HL-60 (cell line): ENCODE measurements around the gene KLF15.

Experiments
- DNase-seq, 2 experiments: peaks; one replicate each; pipeline ENCODE4 v3.0.0-alpha.2; 2010 to 2020; ENCODE audit warnings: low read depth in 1 of 2, low spot score in 1 of 2
- H3K27ac ChIP-seq: fragments of 250-450 bp; sonication (Bioruptor Pico); replicated peaks from 2 replicates; pipeline ENCODE4 v1.5.1; 2020; ENCODE audit warnings: mild to moderate bottlenecking, moderate library complexity
- H3K27me3 ChIP-seq: fragments of 250-450 bp; sonication (Bioruptor Pico); 2 replicates; pipeline ENCODE4 v1.5.1; 2021; ENCODE audit warnings: mild to moderate bottlenecking, moderate library complexity; ENCODE audit not compliant: insufficient read depth, poor library complexity, severe bottlenecking
- H3K4me3 ChIP-seq: replicated peaks from 2 replicates; pipeline ENCODE4 v1.5.1; 2011; ENCODE audit warnings: mild to moderate bottlenecking, control low read depth, low read length; ENCODE audit not compliant: insufficient read depth
- CTCF ChIP-seq: IDR thresholded peaks from one replicate; pipeline ENCODE4 v1.5.1; 2011; ENCODE audit warnings: low read length, control low read depth, inconsistent platforms; ENCODE audit not compliant: insufficient read depth
- GABPA ChIP-seq: IDR thresholded peaks from 2 replicates; pipeline ENCODE4 v1.6.1; 2012; ENCODE audit warnings: low read depth
- POLR2AphosphoS5 ChIP-seq: IDR thresholded peaks from 2 replicates; pipeline ENCODE4 v1.6.1; 2012; ENCODE audit warnings: low read depth
- REST ChIP-seq: IDR thresholded peaks from 2 replicates; pipeline ENCODE4 v1.6.1; 2012; ENCODE audit warnings: low read depth; ENCODE audit not compliant: insufficient replicate concordance
- SPI1 ChIP-seq: IDR thresholded peaks from 2 replicates; pipeline ENCODE4 v1.6.1; 2012; ENCODE audit warnings: low read depth, mild to moderate bottlenecking, borderline replicate concordance

The KLF15 gene

GRCh38 chr3:126295407-126295939 lies 61.7 kb downstream of the KLF15 start:
- no peak overlapping the region for H3K27ac ChIP-seq

GRCh38 chr3:126294211-126294808 lies 62.9 kb downstream of the KLF15 start:
- H3K27ac ChIP-seq = no peak overlapping the region
- H3K4me3 ChIP-seq = no peak overlapping the region
- no peak for DNase-seq
- H3K27me3 ChIP-seq = peaks cover 9% of the 10 kb centered on the region
- TF ChIP-seq CTCF (no peak), SPI1 (no peak), POLR2AphosphoS5 (no peak), REST (no peak), GABPA (no peak)

More at GRCh38 chr3:126295407-126295939, 61.7 kb downstream of the KLF15 start:
- Histone ChIP-seq H3K4me3 (no peak overlapping the region), H3K27me3 (peaks cover 3% of the 10 kb centered on the region)
- no peak for DNase-seq
- TF ChIP-seq CTCF (no peak), GABPA (no peak), SPI1 (no peak), REST (no peak), POLR2AphosphoS5 (no peak)

- DNase-seq = no peak
- H3K4me3 ChIP-seq = no peak overlapping the region
- no peak for TF ChIP-seq REST
- no peak for TF ChIP-seq POLR2AphosphoS5
- no peak for TF ChIP-seq SPI1
- no peak for TF ChIP-seq CTCF
- TF ChIP-seq GABPA = no peak
- peaks cover 15% of the 10 kb centered on the region for H3K27me3 ChIP-seq
- H3K27ac ChIP-seq = no peak overlapping the region
These were observed 63.7 kb downstream of the KLF15 start for GRCh38 chr3:126293370-126294082.
